CD4-positive, alpha-beta T cell treated with Interleukin-6 at 100 ng/mL for 8 hours (primary cell): ENCODE measurements around the gene NFIX.

Experiments used
- DNase-seq: peaks from one replicate; pipeline ENCODE4 v3.0.0-alpha.2; 2020; ENCODE audit warnings: mixed read lengths, low spot score

The NFIX gene

GRCh38 chr19:13093407-13094105, 98.3 kb downstream of the NFIX start:
- peak; percentile 82 for DNase-seq

DNA sequence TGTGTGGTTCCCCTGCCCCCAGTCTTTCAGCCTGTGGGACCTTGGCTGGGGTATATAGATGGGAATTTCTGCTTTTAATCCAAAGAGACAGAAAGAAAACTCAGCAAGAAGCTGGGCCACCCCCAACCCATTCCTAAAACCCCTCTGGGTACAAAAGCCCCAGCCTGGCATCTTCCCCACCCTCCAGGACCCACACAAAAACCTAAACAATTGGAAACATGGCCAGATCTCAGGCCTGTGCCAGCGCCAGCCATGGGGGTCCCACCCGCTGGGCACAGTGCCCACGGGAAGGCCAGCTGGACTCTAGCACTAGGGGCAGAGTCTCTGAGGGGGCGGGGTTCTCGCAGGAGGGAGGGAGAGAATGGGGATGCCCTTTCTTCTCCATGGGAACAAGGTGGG, 98.8 kb downstream of the NFIX start:
- DNase-seq: no peak

DNA sequence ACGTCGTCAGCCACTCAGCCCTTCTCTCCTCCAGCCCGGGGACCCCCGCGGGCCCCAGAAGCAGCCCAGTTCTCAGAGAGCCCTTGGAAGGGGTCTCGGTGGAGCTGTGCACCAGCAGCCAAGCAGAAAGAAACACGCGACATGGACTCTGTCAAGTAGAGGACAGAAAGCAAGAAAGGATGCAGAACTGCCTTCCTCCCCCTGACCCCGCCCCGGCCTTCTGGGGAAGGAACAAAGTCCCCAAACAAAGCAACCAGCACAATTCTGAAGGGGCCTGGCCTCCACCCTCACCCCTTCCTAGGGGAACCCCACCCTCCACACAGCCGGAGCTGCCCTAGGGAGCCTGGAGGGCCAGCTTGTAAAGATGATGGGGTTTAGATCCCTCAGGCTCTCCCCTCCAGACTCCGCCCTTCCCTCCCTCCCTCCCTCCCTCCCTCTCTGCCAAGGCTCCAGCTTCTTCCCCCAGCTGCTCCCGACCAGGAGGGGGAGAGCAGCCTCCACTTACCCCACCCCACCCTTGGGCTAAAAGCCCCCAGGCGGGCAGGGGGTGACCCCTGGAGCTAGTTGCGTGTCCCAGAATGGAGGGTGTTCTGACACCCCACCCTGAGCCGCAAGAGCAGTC, 99.6 kb downstream of the NFIX start:
- DNase-seq: no peak

DNA sequence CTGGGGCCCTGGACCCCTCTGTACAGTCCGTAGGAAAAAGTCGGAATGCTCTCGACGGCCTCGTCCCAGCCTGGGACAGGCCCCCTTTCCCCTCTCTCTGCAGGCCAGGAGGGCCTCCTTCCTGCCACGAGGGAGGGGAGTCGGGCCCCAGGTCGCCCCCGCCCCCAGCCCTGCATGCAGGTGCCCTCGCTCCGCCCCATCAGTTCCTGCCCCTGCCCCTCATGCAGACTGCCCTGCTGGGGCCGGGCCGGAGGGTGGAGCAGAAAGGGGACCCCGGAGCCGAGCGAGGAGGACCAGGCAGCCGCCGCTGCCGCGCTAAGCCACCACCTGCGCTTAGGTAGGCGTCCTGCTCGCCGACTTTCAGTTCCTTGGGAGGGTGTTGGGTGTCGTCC, 100.1 kb downstream of the NFIX start:
- peak; percentile 15 for DNase-seq

- DNase-seq: no peak
Measured at GRCh38 chr19:13095934-13096927, 101.0 kb downstream of the NFIX start.

DNA sequence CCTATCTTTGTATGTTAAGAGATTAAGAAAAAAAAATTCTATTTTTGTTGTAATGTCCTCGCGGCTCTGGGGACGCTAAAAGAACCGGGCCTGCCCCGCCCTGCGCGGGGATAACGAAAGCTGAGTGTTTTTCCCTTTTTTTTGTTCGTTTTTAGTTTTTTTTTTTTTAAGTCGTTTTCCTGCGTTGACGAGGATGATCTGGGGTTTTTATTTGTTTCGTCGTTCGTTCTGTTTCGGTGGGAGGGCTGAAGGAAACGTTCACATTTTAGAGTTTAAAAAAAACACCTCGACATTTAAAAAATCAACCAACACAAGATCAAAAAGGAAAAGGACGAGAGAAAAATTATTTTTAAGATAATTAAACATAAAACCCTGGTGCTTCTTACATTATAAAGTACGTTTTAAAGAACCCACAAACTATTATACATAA, 101.8 kb downstream of the NFIX start:
- DNase-seq: no peak

- DNase-seq: no peak
Measured at GRCh38 chr19:13097463-13098258, 102.4 kb downstream of the NFIX start.

GRCh38 chr19:13098277-13099072, 103.2 kb downstream of the NFIX start:
- peak; percentile 38 for DNase-seq

DNA sequence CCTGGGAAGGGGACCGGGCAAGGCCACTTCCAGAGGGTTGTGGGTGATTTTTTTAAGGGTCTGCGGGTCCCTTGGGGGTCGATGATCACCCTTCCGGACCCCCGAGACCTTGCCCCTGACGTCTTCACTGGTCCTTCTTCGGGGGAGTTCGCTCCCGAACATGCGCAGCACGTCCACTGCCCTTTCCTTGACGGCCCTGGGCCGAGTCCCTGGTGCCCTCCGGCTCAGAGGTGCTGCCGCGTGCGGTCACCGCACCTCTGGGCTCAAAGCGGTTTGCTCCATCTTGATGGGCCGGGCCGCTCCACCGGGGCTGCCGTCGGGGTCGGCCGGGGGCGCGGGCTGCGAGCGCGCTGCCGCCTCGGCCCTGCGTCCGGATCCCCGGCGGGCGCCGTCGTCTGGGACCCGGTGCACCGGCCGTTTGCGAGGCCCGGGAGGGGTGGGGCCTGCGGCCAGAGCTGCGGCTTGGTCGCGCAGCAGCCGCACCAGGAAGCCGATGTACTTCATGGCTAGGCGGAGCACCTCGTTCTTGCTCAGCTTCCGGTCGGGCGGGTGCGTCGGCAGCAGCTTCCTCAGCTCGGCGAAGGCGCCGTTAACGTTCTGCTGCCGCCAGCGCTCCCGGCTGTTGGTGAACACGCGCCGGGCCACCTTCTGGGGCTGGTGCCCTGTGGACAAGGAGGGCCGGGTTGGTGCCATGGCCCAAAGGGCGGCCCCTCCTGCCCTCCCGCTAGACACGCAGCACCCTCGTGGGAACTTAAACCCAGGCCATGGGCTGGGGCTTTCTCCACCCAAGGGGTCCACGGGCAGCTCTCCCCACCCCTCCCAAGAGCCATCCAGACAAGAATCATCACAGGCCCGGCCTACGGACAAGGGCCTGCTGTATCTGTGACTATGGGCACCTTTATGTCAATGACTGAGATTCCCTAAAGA, 104.1 kb downstream of the NFIX start:
- DNase-seq: peak; percentile 80

DNA sequence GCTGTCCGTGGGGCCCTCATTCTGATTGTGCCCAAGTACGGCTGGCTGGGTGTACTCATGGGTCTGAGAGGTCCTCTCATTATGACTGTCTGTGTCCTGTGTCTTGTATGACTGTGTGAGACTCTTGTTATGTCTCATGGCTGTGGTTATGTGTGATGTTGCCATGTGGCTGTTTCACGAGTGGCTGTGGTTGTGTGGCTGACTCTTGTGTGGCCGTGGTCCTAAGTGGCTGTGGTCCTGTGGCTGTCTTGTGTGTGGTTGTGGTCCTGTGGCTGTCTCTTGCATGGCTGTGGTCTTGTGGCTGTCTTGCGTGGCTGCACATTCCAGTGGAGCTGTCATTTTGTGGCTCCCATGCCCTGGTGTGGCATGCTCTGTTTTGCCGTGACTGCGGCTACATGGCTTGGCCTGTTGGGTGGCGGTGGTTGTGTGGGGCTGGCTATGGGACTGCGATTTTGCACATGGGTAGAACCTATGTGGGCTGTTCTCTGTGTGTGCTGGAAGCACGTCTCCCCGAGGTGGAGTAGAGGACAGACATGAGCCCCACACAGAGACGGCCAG, 104.8 kb downstream of the NFIX start:
- peak; percentile 62 for DNase-seq

- no peak for DNase-seq
Measured at GRCh38 chr19:13100841-13101589, 105.7 kb downstream of the NFIX start.

GRCh38 chr19:13101590-13102415, 106.5 kb downstream of the NFIX start:
- no peak for DNase-seq

GRCh38 chr19:13102416-13102665, 107.1 kb downstream of the NFIX start:
- no peak for DNase-seq

- peak; percentile 29 for DNase-seq
Measured at GRCh38 chr19:13102666-13103580, 107.6 kb downstream of the NFIX start, which contains the start of gene LYL1. Gene LYL1, minus strand, starts transcription at chr19:13102858. Its CDS starts 1,687 bp downstream, at chr19:13101171.

DNA sequence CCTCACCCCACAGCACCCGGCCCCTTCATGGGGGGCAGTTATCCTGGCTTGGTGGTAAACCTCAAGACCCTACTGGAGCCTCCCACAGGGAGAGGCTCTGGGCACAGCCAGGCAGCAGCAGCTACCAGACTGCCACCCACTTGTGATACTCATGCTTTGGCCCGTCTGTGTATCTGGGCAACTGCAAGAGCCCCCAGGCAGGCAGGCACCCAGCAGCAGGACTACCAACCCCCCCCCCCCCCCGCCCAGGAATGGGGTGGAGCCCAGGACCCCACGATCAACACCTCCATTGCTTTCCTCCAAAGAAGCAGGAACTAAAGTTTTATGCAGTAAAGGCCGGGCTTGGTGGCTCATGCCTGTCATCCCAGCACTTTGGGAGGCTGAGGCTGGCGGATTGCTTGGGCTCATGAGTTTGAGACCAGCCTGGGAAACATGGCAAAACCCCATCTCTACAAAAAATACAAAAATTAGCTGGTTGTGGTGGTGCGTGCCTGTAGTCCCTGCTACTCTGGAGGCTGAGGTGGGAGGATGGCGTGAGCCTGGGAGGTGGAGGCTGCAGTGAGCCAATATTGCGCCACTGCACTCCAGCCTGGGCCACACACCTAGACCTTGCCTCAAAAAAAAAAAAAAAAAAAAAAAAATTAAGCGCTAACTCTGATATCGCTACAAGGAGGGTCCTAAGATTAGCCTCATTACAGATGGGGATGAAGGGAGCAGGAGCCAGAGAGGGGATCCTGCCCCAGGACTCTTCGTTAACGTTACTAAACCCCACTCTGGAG, 108.5 kb downstream of the NFIX start:
- DNase-seq: no peak

DNA sequence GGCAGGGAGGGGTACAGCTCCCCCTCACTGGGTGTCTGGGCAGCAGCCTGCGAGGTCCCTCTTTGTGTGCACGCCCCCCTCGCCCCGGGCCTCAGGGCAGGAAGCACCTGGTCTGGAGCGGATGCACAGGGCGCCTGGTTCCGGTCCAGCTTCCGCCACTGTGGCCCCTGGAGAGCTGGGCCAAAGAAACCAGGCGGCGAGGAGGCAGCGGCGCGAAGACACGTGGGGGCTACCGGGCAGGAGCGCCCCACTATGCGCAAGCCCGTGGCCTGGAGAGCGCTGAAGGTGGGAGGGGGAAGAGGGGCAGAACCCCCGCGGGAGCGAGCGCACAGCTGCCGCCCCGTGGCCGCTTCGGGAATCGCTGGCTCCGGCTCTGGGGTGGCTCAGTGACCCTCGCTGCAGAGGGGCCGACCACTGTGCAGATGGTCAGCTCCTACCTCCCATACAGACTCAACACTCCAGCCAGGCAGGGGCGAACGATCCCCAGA, 109.1 kb downstream of the NFIX start:
- peak; percentile 59 for DNase-seq
